H1 (cell line): ENCODE results near the gene EGF. TPM values are rescaled to one million over a fixed set of nuclear protein-coding genes. Genes with fewer than 3 reads are reported as not detected.

Source experiments
- CTCF ChIA-PET: fragments of 300-600 bp; sonication (Branson Sonifier 250); formaldehyde crosslinking; loops from one replicate; lab custom pipeline; 2021; ENCODE audit not compliant: partially characterized antibody; lab: Charles Lee
- POLR2A ChIA-PET: fragments of 300-600 bp; sonication (Branson Sonifier 250); formaldehyde crosslinking; loops from one replicate; lab custom pipeline; 2021; ENCODE audit warnings: inconsistent platforms; ENCODE audit not compliant: partially characterized antibody; lab: Charles Lee
- DNase-seq, 2 experiments: peaks; one replicate each; pipeline versions ENCODE4 v3.0.0 to v3.0.0-alpha.2; 2010 to 2022; ENCODE audit warnings: low spot score in 2 of 2, low read depth in 1 of 2, mixed read lengths in 1 of 2
- FAIRE-seq: peaks from 2 replicates; lab custom pipeline; 2011; peaks lifted over from hg19 to GRCh38; lab: Jason Lieb, UNC
- H2AFZ ChIP-seq: 2 replicates; pipeline ENCODE4 v1.8.1; 2012; ENCODE audit warnings: low read length, inconsistent platforms
- H2AK5ac ChIP-seq: 2 replicates; pipeline ENCODE4 v1.6.1; 2013; ENCODE audit warnings: low read depth, low read length
- H2BK120ac ChIP-seq: replicated peaks from 2 replicates; pipeline ENCODE3; 2013; ENCODE audit warnings: low read depth, low read length, inconsistent platforms
- H2BK12ac ChIP-seq: 2 replicates; pipeline ENCODE4 v1.6.1; 2013; ENCODE audit warnings: low read depth, low read length
- H2BK15ac ChIP-seq: 2 replicates; pipeline ENCODE4 v1.6.1; 2013; ENCODE audit warnings: low read length
- H2BK20ac ChIP-seq: 2 replicates; pipeline ENCODE4 v1.6.1; 2013; ENCODE audit warnings: low read length
- H2BK5ac ChIP-seq: 2 replicates; pipeline ENCODE4 v1.6.1; 2013; ENCODE audit warnings: low read depth, low read length
- H3K14ac ChIP-seq: 2 replicates; pipeline ENCODE4 v1.6.1; 2013; ENCODE audit warnings: inconsistent platforms; ENCODE audit not compliant: insufficient read length
- H3K18ac ChIP-seq: 2 replicates; pipeline ENCODE4 v1.6.1; 2013; ENCODE audit warnings: low read length; ENCODE audit errors: extremely low read depth
- H3K23ac ChIP-seq: 2 replicates; pipeline ENCODE4 v1.6.1; 2013; ENCODE audit warnings: inconsistent platforms; ENCODE audit not compliant: insufficient read length
- H3K23me2 ChIP-seq: 2 replicates; pipeline ENCODE4 v1.6.1; 2013; ENCODE audit warnings: low read depth, low read length
- H3K27ac ChIP-seq: 2 replicates; pipeline ENCODE4 v1.6.1; 2011; ENCODE audit warnings: low read depth, low read length, inconsistent platforms
- H3K27me3 ChIP-seq, 4 experiments: replicated peaks in 1 of 4; 1 replicate in 1 of 4; 2 replicates in 3 of 4; pipeline versions ENCODE4 v1.6.1 to v1.8.1; 2011 to 2013; ENCODE audit warnings: low read length in 3 of 4, mild to moderate bottlenecking in 3 of 4, inconsistent platforms in 2 of 4, mixed read lengths in 2 of 4, moderate library complexity in 1 of 4; ENCODE audit not compliant: control insufficient read depth in 3 of 4, insufficient read depth in 3 of 4; ENCODE audit errors: extremely low read depth in 1 of 4
- H3K36me3 ChIP-seq, 4 experiments: 2 replicates each; pipeline versions ENCODE4 v1.6.1 to v1.8.1; 2011 to 2013; ENCODE audit warnings: mild to moderate bottlenecking in 4 of 4, low read length in 3 of 4, moderate library complexity in 2 of 4, control low read depth in 1 of 4, inconsistent platforms in 1 of 4; ENCODE audit not compliant: insufficient read depth in 4 of 4, control insufficient read depth in 2 of 4
- H3K4ac ChIP-seq: replicated peaks from 2 replicates; pipeline ENCODE3; 2013; ENCODE audit warnings: low read length, low read depth, mixed read lengths, inconsistent platforms; ENCODE audit not compliant: insufficient read length
- H3K4me1 ChIP-seq, 4 experiments: replicated peaks in 1 of 4; 1 replicate in 1 of 4; 2 replicates in 3 of 4; pipeline versions ENCODE4 v1.6.1 to v1.8.1; 2011 to 2013; ENCODE audit warnings: low read length in 3 of 4, inconsistent platforms in 2 of 4, mixed read lengths in 1 of 4; ENCODE audit not compliant: insufficient read depth in 4 of 4, control insufficient read depth in 3 of 4
- H3K4me2 ChIP-seq, 2 experiments: 2 replicates each; pipeline versions ENCODE4 v1.6.1 to v1.8.1; 2011 to 2013; ENCODE audit warnings: low read depth in 2 of 2, low read length in 2 of 2, control low read depth in 1 of 2, inconsistent platforms in 1 of 2, mild to moderate bottlenecking in 1 of 2; ENCODE audit not compliant: insufficient read depth in 1 of 2
- H3K4me3 ChIP-seq, 4 experiments: fragments of 200-600, 300-600 bp in 1 of 4; sonication (generic), shearing (Covaris generic), sonication (Bioruptor Twin) in 1 of 4; 2 replicates each; pipeline versions ENCODE4 v1.5.1 to v1.8.1; 2011 to 2016; ENCODE audit warnings: low read length in 4 of 4, low read depth in 3 of 4, control low read depth in 2 of 4, inconsistent platforms in 2 of 4, mild to moderate bottlenecking in 2 of 4, mixed read lengths in 1 of 4, moderate library complexity in 1 of 4; ENCODE audit not compliant: insufficient read depth in 2 of 4; ENCODE audit errors: extremely low read depth in 1 of 4
- H3K56ac ChIP-seq: replicated peaks from 2 replicates; pipeline ENCODE3; 2013; ENCODE audit warnings: low read depth, mild to moderate bottlenecking, mixed read lengths, low read length, inconsistent platforms; ENCODE audit not compliant: insufficient read length
- H3K79me1 ChIP-seq: 2 replicates; pipeline ENCODE4 v1.6.1; 2013; ENCODE audit warnings: low read depth, low read length, control low read depth
- H3K79me2 ChIP-seq, 2 experiments: 2 replicates each; pipeline versions ENCODE4 v1.6.1 to v1.8.1; 2012 to 2013; ENCODE audit warnings: low read length in 2 of 2, mild to moderate bottlenecking in 2 of 2, inconsistent platforms in 1 of 2; ENCODE audit not compliant: insufficient read depth in 2 of 2, control insufficient read depth in 1 of 2
- H3K9ac ChIP-seq, 4 experiments: replicated peaks in 1 of 4; 1 replicate in 1 of 4; 2 replicates in 3 of 4; pipeline versions ENCODE4 v1.6.1 to v1.8.1; 2011 to 2013; ENCODE audit warnings: low read depth in 3 of 4, low read length in 3 of 4, control low read depth in 2 of 4, mild to moderate bottlenecking in 2 of 4, moderate library complexity in 2 of 4, inconsistent platforms in 1 of 4; ENCODE audit errors: extremely low read depth in 1 of 4
- H3K9me3 ChIP-seq, 2 experiments: 2 replicates each; pipeline versions ENCODE4 v1.6.1 to v1.8.1; 2012 to 2013; ENCODE audit warnings: mild to moderate bottlenecking in 2 of 2, moderate library complexity in 2 of 2, control low read depth in 1 of 2, inconsistent platforms in 1 of 2, low read depth in 1 of 2, low read length in 1 of 2, mixed read lengths in 1 of 2; ENCODE audit not compliant: insufficient read depth in 2 of 2
- H4K20me1 ChIP-seq, 2 experiments: replicated peaks in 1 of 2; 2 replicates each; pipeline versions ENCODE3 to v1.8.1; 2011 to 2013; ENCODE audit warnings: inconsistent platforms in 2 of 2, low read length in 2 of 2, mild to moderate bottlenecking in 1 of 2; ENCODE audit not compliant: insufficient read depth in 2 of 2, control insufficient read depth in 1 of 2
- H4K5ac ChIP-seq: 2 replicates; pipeline ENCODE4 v1.6.1; 2013; ENCODE audit warnings: low read length, low read depth, mixed read lengths, inconsistent platforms; ENCODE audit not compliant: insufficient read length
- H4K8ac ChIP-seq: 2 replicates; pipeline ENCODE4 v1.8.0; 2013; ENCODE audit warnings: mild to moderate bottlenecking, moderate library complexity, low read length, inconsistent platforms; ENCODE audit not compliant: insufficient read depth; ENCODE audit errors: extremely low read depth
- H4K91ac ChIP-seq: replicated peaks from 2 replicates; pipeline ENCODE3; 2013; ENCODE audit warnings: low read length, mixed read lengths, inconsistent platforms; ENCODE audit not compliant: insufficient read length
- ATF3 ChIP-seq: IDR thresholded peaks from 2 replicates; pipeline ENCODE4 v1.6.1; 2011; ENCODE audit warnings: low read depth, mild to moderate bottlenecking, low read length; ENCODE audit not compliant: insufficient read depth
- BCL11A ChIP-seq, 2 experiments: IDR thresholded peaks; one replicate each; pipeline ENCODE4 v1.6.1; 2011; ENCODE audit warnings: low read depth in 2 of 2, low read length in 2 of 2, mild to moderate bottlenecking in 2 of 2
- CBX8 ChIP-seq: fragments of 300-800, 300-1000 bp; sonication (generic); IDR thresholded peaks from 2 replicates; pipeline ENCODE4 v1.7.1; 2016; ENCODE audit warnings: low read depth, low read length, borderline replicate concordance
- CREB1 ChIP-seq: IDR thresholded peaks from 2 replicates; pipeline ENCODE4 v1.6.1; 2012; ENCODE audit warnings: inconsistent platforms
- CTBP2 ChIP-seq: IDR thresholded peaks from 2 replicates; pipeline ENCODE4 v1.7.0; 2011; ENCODE audit warnings: borderline replicate concordance, mild to moderate bottlenecking, moderate library complexity, mixed read lengths, low read length; ENCODE audit not compliant: insufficient read depth, insufficient read length
- HDAC2 ChIP-seq, 2 experiments: fragments of 300-600 bp in 1 of 2; sonication (generic) in 1 of 2; IDR thresholded peaks; 2 replicates each; pipeline ENCODE4 v1.6.1; 2011 to 2012; ENCODE audit warnings: low read depth in 2 of 2, low read length in 2 of 2, mild to moderate bottlenecking in 2 of 2, moderate library complexity in 2 of 2, borderline replicate concordance in 1 of 2, inconsistent platforms in 1 of 2
- JUND ChIP-seq: IDR thresholded peaks from 2 replicates; pipeline ENCODE4 v1.6.1; 2011; ENCODE audit warnings: mild to moderate bottlenecking, improper control_type of control experiment, low read length
- KDM4A ChIP-seq: IDR thresholded peaks from one replicate; pipeline ENCODE4 v1.7.1; 2012; ENCODE audit warnings: low read depth, mild to moderate bottlenecking, moderate library complexity, low read length, inconsistent platforms; ENCODE audit not compliant: severe bottlenecking
- MAX ChIP-seq: IDR thresholded peaks from 2 replicates; pipeline ENCODE4 v1.6.1; 2012; ENCODE audit warnings: inconsistent platforms
- PHF8 ChIP-seq: fragments of 200-600 bp; sonication (generic); conservative IDR thresholded peaks from 2 replicates; pipeline ENCODE4 v1.7.1; 2012; ENCODE audit warnings: low read depth, mild to moderate bottlenecking, inconsistent platforms, low read length, moderate library complexity
- POU5F1 ChIP-seq: IDR thresholded peaks from 2 replicates; pipeline ENCODE4 v1.6.1; 2011; ENCODE audit warnings: low read depth, mild to moderate bottlenecking, low read length, moderate library complexity
- RBBP5 ChIP-seq: IDR thresholded peaks from 2 replicates; pipeline ENCODE4 v1.7.1; 2012; ENCODE audit warnings: low read depth, mild to moderate bottlenecking, inconsistent platforms, low read length, moderate library complexity, borderline replicate concordance
- SP4 ChIP-seq: IDR thresholded peaks from 2 replicates; pipeline ENCODE4 v1.6.1; 2012; ENCODE audit warnings: low read length, inconsistent platforms
- WGBS, 2 experiments: shearing (Covaris generic) in 1 of 2; methylation state at CpG; one replicate each; pipeline versions ENCODE4 v1.1.6 to v1.1.7; 2013 to 2015; ENCODE audit warnings: low lambda C conversion rate in 2 of 2, mixed read lengths in 2 of 2, inconsistent platforms in 1 of 2, low coverage in 1 of 2, missing lambda C conversion rate in 1 of 2; ENCODE audit not compliant: insufficient replicate concordance in 2 of 2, insufficient coverage in 1 of 2, insufficient read length in 1 of 2; ENCODE audit errors: extremely low coverage in 1 of 2, missing lambda C conversion rate in 1 of 2; 5-methylcytosine and 5-hydroxymethylcytosine counted together
- polyA plus RNA-seq, 7 experiments: library from polyadenylated mRNA; depleted of rRNA in 3 of 7; stranded (reverse) in 5 of 7; unstranded in 2 of 7; fragments of >200 nt in 5 of 7; fragments of 200-250 nt in 2 of 7; gene quantifications; 1 replicate in 5 of 7; 2 replicates in 1 of 7; 4 replicates in 1 of 7; pipeline versions ENCODE4 v1.2.1 to v1.2.3, GENCODE V29; 2011 to 2013; ENCODE audit warnings: missing spikeins in 2 of 7, mixed read lengths in 2 of 7
- total RNA-seq: library from RNA; stranded (reverse); fragmentation: NEBNext Ultra II Directional; extraction: Animal tissue kit (Norgen Biotek cat#: 25700); gene quantifications from 2 replicates; pipeline ENCODE4 v1.2.1, GENCODE V29; 2021

EGF gene
- total and polyA plus RNA-seq, 2 of the 8 experiments (the other 6 are each of a cell fraction or from before 2014, with no cell fraction given), result 1.5 to 2.6 TPM

- DNase-seq, result no peak
- TF ChIP-seq MAX, result no peak
- TF ChIP-seq CTBP2, result no peak
- TF ChIP-seq RBBP5, result no peak
- TF ChIP-seq ATF3, result no peak
- TF ChIP-seq HDAC2 (IDR thresholded peaks at IDR 0.05; ENCODE audit: borderline replicate concordance in 1 of 2, low read depth in 2 of 2, low read length in 2 of 2), result no peak
- no peak for TF ChIP-seq BCL11A (IDR thresholded peaks at IDR 0.05; ENCODE audit: low read depth in 2 of 2, low read length in 2 of 2)
- TF ChIP-seq JUND, result no peak
- TF ChIP-seq KDM4A, result no peak
- TF ChIP-seq POU5F1, result no peak
- TF ChIP-seq CBX8, result no peak
- TF ChIP-seq PHF8, result no peak
- no peak for TF ChIP-seq SP4
- TF ChIP-seq CREB1, result no peak
Measured at GRCh38 chr4:110046588-110047049, 133.9 kb downstream of the EGF start.

More at GRCh38 chr4:110046588-110047049, 133.9 kb downstream of the EGF start:
- Histone ChIP-seq H3K27me3 (no peaks in the 10 kb centered on the region), H2AFZ (no peak overlapping the region), H3K9me3 (no peaks in the 10 kb centered on the region), H3K14ac (no peak overlapping the region), H4K20me1 (peaks cover 0 to 1% of the 10 kb centered on the region in 2 experiments), H2BK120ac (no peak overlapping the region), H3K56ac (no peak overlapping the region), H3K23ac (no peak overlapping the region), H2BK15ac (no peak overlapping the region), H3K4me2 (no peak overlapping the region), H2BK5ac (no peak overlapping the region), H3K9ac (no peak overlapping the region), H3K4me1 (no peaks in the 10 kb centered on the region), H4K5ac (no peak overlapping the region), H3K36me3 (peaks cover 0 to 12% (median 8%) of the 10 kb centered on the region in 4 experiments; a peak in 7 of 8 replicates), H3K4ac (no peak overlapping the region), H3K79me1 (no peaks in the 10 kb centered on the region), H4K8ac (no peak overlapping the region), H3K4me3 (no peak overlapping the region), H2AK5ac (no peak overlapping the region), H4K91ac (no peak overlapping the region), H3K23me2 (no peaks in the 10 kb centered on the region), H2BK20ac (no peak overlapping the region), H2BK12ac (no peak overlapping the region), H3K18ac (no peak overlapping the region), H3K27ac (no peak overlapping the region), H3K79me2 (no peaks in the 10 kb centered on the region)
- CTCF ChIA-PET, result interaction anchor here (1.4 to 1.9 kb wide), 6 partner anchors 12 to 464 kb away, joined by 3 to 7 read pairs (median 5); no protein-coding TSS in a partner anchor
- no peak for FAIRE-seq
- POLR2A ChIA-PET, result interaction anchor here (0.9 kb wide), 1 partner anchor 9 kb away, joined by 4 read pairs; no protein-coding TSS in a partner anchor
- WGBS, 2 experiments, result 96% methylated on average over 5 of the region's 5 CpGs; no CpG with 5 or more reads in 1 of the 2 experiments
